LoVo (cell line): ENCODE measurements around the gene CACNA1H.
"Not testable (repeated sequence)": the region's sequence is repeated elsewhere in the genome, so short reads cannot be mapped to it uniquely, and the experiment has no call there.

ENCODE experiments used
- DNase-seq: peaks from one replicate; pipeline ENCODE4 v3.0.0-alpha.2; 2016; ENCODE audit warnings: low spot score

CACNA1H gene

DNA sequence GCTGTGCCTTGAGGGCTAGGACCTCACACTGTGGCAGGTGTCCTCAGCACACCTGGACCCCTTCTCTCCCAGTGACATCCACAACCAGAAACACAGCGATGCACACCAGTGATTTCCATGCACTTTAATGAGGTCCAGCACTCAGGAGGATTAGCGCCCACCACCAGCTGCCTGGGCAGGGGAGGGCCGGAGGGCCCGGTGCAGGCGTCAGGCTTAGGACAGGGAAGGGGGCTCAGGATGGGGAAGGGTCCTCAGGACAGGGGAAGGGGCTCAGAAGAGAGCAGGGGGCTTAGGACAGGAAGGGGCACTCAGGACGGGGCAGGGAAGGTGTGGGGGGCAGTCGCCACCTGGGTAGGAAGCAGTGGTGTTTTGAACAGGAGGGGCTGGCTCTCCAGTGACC lies 75.3 kb downstream of the CACNA1H start:
- DNase-seq, result not testable (repeated sequence)

DNA sequence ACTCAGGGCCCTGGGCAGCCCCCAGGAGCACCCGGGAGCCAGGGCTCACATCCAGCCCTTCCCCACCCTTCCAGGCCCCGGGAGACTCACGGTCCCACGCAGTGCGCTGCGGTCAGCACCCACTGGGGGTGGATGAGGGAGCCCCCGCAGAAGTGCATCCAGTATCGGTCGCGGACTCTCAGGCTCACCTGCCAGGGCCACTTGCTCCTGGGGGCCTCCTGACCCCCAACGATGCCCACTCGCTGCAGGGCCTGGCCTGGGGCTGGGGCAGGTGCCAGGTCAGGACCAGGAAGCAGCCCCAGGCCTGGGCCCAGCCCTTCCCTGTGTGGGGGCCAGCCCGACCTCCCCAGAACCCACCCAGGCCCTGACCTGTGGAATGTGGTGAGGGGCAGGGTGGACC lies 76.6 kb downstream of the CACNA1H start:
- not testable (repeated sequence) for DNase-seq

GRCh38 chr16:1230084-1230470 lies 77.2 kb downstream of the CACNA1H start, which contains the start of gene TPSB2:
TPSB2 (minus strand) TSS chr16:1230184; CDS start chr16:1229951, 233 bp downstream.
- DNase-seq, result not testable (repeated sequence)

DNA sequence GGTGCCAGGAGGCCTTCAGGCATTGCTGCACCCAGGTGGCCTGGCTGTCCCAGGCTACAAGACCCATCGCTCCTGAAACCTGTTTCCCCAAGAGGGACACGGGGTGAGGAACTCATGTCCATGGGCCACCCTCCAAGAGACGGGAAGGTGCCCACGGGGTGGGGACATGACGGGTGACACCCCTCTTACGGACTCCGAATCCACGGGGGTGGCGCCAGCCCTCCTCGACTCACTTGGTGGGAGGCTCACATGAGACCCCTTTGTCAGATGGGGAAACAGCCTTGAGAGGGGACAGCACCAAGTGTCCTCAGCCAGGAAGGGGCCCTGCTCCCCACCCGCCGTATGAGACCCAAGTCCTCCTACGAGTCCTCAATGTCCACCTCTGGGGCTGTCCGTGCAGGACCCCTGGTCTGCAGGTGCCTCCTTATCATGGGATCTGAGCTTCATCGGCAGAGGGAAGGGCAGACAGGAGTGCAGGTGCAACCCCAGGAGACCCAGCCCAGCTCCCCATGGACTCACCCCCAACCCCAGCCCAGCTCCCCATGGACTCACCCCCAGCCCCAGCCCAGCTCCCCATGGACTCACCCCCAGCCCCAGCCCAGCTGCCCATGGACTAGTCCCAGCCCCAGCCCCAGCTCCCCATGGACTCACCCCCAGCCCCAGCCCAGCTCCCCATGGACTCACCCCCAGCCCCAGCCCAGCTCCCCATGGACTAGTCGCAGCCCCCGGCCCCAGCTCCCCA lies 77.7 kb downstream of the CACNA1H start:
- not testable (repeated sequence) for DNase-seq

- not testable (repeated sequence) for DNase-seq
Measured at GRCh38 chr16:1231301-1231700, 78.4 kb downstream of the CACNA1H start.

DNA sequence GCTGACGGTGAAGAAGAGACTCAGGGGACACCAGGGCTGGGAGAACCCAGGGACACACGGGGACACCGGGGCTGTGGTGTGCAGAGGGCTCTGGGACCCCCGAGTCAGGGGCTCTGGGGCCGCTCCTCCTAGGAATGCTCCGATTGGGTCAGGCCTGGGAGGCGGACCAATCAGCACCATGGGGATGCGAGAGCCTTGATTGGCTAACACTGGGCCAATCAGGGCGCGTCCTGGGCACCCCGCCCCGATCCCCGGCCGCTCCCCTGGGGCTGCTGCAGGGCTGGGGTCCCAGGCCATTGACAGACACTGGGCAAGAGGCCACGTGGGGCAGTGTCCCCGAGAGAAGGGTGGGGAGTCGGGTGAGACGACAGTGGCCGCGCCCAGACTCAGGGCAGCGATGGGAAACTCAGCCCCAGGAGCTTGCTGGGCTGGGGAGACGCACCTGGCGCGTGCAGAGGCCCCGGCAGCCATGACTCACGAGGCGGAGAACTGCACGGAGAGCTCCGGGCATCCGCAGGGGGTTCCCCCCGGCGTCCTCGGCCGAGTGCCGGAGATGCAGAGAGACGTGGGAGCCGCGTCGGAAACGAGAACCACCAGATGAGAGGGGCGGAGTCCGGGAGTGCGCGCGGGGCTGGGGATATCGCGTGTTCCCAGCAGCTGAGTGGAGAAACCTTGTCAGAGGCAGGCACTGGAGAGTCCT lies 79.3 kb downstream of the CACNA1H start:
- not testable (repeated sequence) for DNase-seq

DNA sequence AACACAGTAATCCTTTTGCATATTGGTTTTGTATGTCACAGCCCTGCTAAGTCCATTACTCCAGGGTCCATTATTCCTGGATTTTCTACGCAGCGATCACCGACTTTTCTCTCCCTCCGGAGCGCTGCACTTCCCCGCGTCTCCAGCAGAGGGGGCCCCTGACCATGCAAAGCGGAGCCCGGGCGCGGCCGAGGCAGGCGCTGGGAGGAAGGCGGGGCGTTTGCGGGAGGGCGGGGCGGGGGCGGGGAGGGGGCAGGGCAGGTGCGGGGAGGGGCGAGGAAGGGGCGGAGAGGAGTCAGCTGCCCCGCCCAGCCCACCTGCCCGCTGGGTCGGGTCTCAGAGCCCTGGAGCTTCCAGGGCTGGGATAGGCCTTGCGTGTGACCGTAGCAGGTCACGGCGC lies 83.8 kb downstream of the CACNA1H start:
- DNase-seq, result not testable (repeated sequence)

GRCh38 chr16:1237990-1238389 lies 85.1 kb downstream of the CACNA1H start:
- DNase-seq, result no peak

- DNase-seq, result not testable (repeated sequence)
Measured at GRCh38 chr16:1238909-1239308, 86.0 kb downstream of the CACNA1H start.

GRCh38 chr16:1239575-1239974 lies 86.7 kb downstream of the CACNA1H start:
- DNase-seq, result not testable (repeated sequence)

- not testable (repeated sequence) for DNase-seq
Measured at GRCh38 chr16:1240436-1240835, 87.5 kb downstream of the CACNA1H start, which contains the start of gene TPSAB1. TPSAB1 (plus strand) TSS chr16:1240705; CDS start chr16:1240939, 234 bp downstream.

DNA sequence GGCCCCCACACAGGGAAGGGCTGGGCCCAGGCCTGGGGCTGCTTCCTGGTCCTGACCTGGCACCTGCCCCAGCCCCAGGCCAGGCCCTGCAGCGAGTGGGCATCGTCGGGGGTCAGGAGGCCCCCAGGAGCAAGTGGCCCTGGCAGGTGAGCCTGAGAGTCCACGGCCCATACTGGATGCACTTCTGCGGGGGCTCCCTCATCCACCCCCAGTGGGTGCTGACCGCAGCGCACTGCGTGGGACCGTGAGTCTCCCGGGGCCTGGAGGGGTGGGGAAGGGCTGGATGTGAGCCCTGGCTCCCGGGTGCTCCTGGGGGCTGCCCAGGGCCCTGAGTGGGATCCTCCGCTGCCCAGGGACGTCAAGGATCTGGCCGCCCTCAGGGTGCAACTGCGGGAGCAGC lies 88.2 kb downstream of the CACNA1H start:
- not testable (repeated sequence) for DNase-seq

GRCh38 chr16:1243363-1243762 lies 90.5 kb downstream of the CACNA1H start:
- not testable (repeated sequence) for DNase-seq

GRCh38 chr16:1243907-1244850 lies 91.3 kb downstream of the CACNA1H start:
- not testable (repeated sequence) for DNase-seq

DNA sequence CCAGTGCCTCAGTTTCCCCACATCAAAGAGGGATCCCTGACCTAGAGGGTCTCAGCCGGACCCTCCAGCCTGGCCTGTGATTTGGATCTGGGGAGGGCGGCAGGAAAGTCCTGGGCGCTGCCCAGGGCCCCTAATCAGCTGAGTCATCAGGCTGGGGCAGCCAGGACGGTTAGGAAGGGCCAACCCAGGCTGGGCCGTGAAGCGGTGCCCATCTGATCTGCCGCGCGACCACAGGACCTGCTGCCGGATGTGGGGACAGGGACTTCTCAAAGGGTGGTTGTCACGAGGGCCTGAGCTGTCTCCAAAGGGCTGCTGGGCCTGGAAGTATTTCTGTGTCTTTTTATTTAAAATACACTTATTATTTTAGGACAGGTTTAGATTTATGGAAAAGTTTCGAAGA lies 92.0 kb downstream of the CACNA1H start:
- no peak for DNase-seq

DNA sequence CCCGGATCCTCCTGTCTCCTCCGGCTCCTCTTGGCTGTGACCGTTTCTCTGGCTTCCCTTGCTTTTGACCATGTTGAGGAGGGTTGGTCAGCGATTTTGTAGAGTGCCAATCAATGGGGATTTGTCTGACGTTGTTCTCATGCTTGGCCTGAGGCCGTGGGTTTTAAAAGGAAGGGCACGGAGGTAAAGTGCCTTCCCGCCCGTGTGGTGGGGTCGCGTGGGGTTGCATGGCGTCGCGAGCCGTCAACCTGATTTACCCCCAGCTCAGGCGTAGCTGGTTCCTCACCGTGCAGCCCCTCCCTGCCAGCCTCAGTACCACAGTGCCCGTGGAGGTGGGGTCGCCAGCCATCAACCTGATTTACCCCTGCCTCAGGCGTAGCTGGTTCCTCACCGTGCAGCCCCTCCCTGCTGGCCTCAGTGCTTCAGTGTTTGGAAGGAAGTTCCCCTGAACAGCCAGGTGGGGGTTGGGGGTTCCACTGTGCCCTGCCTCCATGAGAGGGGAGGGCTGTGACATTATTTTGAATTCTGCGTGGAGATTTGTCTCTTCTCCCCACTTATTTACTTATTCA lies 92.6 kb downstream of the CACNA1H start:
- no peak for DNase-seq

DNA sequence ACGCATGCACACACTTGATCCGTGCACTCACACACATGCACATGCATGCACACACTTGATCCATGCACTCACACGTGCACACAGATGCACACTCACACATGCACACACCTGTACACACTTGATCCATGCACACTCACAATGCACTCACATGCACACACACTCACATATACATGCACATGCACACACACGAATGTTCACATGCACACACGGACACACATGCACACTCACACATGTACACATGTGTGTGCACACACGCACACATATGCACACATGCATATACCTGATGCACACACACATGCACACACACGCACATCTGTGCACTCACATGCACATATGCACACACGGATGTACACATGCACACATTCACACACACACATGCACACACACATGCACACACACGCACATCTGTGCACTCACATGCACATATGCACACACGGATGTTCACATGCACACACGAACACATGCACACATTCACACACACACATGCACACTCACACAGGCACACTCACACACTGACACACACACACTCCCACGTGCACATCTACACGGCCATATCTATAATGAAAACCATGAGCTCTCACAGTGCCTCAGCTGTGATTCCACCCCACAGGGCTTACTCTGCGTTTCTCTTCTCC lies 95.1 kb downstream of the CACNA1H start:
- not testable (repeated sequence) for DNase-seq

DNA sequence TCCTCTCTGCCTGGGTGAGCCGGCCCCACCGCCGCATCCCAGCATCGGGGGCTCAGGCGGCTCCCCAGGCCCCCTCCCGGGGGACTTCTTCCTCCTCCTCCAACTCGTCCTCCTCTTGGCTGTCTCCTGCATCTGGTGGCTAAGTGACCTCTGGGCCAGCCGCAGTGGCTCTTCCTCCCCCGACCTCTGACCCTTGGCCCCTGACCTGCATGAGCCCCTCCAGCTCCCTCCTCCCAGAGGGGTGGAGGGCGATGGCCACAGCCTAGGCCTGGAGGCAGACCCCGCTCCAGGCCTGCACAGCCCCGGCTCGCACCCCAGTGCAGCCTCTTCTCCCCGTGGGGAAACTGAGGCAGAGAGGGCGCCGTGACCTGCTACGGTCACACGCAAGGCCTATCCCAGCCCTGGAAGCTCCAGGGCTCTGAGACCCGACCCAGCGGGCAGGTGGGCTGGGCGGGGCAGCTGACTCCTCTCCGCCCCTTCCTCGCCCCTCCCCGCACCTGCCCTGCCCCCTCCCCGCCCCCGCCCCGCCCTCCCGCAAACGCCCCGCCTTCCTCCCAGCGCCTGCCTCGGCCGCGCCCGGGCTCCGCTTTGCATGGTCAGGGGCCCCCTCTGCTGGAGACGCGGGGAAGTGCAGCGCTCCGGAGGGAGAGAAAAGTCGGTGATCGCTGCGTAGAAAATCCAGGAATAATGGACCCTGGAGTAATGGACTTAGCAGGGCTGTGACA lies 96.3 kb downstream of the CACNA1H start:
- DNase-seq, result not testable (repeated sequence)

DNA sequence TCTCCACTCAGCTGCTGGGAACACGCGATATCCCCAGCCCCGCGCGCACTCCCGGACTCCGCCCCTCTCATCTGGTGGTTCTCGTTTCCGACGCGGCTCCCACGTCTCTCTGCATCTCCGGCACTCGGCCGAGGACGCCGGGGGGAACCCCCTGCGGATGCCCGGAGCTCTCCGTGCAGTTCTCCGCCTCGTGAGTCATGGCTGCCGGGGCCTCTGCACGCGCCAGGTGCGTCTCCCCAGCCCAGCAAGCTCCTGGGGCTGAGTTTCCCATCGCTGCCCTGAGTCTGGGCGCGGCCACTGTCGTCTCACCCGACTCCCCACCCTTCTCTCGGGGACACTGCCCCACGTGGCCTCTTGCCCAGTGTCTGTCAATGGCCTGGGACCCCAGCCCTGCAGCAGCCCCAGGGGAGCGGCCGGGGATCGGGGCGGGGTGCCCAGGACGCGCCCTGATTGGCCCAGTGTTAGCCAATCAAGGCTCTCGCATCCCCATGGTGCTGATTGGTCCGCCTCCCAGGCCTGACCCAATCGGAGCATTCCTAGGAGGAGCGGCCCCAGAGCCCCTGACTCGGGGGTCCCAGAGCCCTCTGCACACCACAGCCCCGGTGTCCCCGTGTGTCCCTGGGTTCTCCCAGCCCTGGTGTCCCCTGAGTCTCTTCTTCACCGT lies 100.9 kb downstream of the CACNA1H start:
- not testable (repeated sequence) for DNase-seq

DNA sequence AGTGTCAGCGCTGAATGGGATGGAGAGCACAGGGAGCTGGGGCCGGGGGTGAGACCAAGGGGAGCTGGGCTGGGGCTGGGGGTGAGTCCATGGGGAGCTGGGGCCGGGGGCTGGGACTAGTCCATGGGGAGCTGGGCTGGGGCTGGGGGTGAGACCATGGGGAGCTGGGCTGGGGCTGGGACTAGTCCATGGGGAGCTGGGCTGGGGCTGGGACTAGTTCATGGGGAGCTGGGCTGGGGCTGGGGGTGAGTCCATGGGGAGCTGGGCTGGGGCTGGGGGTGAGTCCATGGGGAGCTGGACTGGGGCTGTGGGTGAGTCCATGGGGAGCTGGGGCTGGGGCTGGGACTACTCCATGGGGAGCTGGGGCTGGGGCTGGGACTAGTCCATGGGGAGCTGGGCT lies 101.9 kb downstream of the CACNA1H start:
- DNase-seq, result not testable (repeated sequence)
